Ammon's horn (tissue), 1 donor: ENCODE results near the gene ZNF70.

Source experiments
- DNase-seq: peaks from one replicate; pipeline ENCODE4 v3.0.0-alpha.2; 2016; ENCODE audit warnings: low spot score

Gene ZNF70

DNA sequence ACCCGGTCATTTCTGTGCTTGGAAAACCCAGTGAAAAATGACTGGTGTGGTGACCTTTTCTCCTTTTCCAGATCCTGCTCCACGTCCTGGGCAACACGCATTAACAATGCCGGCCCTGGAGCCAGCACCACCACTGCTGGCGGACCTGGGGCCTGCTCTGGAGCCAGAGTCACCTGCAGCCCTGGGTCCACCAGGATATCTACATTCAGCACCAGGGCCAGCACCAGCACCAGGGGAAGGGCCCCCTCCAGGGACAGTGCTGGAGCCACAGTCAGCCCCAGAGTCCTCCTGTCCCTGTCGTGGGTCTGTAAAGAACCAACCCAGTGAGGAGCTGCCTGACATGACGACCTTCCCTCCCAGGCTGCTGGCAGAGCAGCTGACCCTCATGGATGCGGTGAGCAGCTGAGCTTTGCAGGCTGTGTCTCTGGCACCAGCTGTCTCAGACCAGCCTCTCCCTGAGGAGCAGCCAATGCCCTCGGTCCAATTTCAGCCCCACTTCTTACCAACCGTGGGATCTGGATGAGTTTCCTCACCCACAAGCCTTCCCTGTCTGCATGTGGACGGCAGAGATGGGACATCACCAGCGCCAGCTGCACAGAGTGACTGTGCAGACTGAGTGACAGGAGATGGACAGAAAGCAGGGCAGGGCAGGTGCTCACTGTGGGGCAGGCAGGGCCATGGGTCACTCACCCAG is 58.2 kb downstream of the ZNF70 start:
- no peak for DNase-seq

DNA sequence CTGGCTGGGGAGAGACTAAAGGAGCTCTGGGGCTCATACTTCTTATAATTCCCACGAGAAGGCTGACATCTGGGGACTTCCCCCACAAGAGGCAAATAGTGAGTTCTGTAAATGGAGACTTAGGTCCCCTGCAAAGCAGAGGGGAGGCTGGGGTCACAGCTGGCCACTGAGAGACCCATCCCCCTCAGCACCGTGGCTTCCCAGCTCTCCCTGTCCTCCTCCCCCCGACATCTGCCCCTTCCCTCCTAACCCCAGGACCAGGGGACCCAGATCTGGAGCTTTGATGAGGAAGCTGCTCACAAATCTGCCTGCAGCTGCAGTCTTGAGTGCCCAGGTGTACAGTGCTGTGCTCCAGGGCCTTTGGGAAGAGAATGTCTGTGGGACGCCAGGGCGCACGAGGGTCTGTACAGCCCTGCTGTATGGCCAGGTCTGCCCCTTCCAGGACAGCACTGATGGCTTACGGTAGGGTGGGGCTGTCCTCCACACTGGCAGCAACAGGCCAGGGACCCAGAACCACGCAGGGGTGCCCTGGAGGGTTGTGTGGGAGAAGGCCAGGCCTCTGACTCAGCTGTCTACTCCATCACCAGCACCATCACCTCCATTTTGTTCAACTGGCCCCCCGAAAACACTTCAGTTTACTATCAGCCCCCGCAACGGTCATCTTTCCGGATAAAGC is 59.0 kb downstream of the ZNF70 start:
- no peak for DNase-seq

DNA sequence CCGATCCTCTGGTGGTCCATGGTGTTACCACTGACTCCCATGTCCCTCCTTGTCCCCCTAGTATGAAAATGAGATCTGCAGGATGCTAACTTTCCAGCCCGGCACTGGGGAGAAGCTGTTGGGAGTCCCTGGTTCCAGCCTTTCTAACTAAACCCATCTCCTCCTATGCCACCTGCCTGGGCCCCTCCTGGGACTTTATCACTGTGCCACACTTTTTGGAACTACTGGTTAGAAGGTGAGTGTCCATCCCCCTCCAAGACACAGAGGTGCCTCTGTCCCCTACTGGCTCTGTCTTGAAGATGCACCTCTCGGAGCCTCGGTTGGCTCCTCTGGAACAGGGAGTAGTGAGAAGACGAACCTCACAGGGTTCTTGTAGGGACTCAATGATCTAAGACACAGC is 60.2 kb downstream of the ZNF70 start, which contains the start of gene RGL4:
RGL4 (plus strand) TSS at position 301 of the 400 bp plus-strand sequence. CDS start 1,018 bp downstream, outside the sequence.
- DNase-seq = no peak

DNA sequence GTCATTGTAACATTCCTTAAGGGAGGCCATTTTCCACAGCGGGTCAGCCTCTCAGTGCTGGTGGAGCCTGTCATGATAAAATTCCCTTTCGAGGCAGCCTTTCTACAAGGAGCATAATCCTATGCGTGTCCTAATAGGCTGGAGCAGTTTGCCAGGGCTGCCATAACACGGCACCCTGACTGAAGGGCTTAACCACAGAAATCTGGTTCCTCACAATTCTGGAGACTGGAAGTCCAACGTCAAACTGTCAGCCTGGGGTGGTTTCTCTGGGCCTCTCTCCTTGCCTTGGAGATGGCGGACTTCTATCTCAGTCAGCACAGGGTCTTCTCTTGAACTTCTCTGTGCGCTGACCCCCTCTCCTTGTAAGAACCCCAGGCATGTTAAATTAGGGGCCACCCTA is 61.5 kb downstream of the ZNF70 start:
- DNase-seq = no peak
